Epithelial cell of proximal tubule (primary cell): ENCODE measurements around the gene HOXB3. TPM values are rescaled to one million over a fixed set of nuclear protein-coding genes. Genes with fewer than 3 reads are reported as not detected.
A peak's percentile ranks its signal among the peaks of the same experiment; 100 is the strongest.
"Not testable (repeated sequence)": the region's sequence is repeated elsewhere in the genome, so short reads cannot be mapped to it uniquely, and the experiment has no call there.

Experiments used
- DNase-seq: peaks from one replicate; pipeline ENCODE4 v3.0.0-alpha.2; 2011; ENCODE audit warnings: low read depth
- H3K4me3 ChIP-seq: 2 replicates; pipeline ENCODE4 v1.5.1; 2011; ENCODE audit warnings: low read depth, mild to moderate bottlenecking, low read length
- CTCF ChIP-seq: conservative IDR thresholded peaks from 2 replicates; pipeline ENCODE4 v1.5.1; 2012; ENCODE audit warnings: low read depth, mild to moderate bottlenecking, low read length
- total RNA-seq: library from RNA; depleted of rRNA; stranded (reverse); fragments of >200 nt; gene quantifications from 2 replicates; pipeline ENCODE4 v1.2.3, GENCODE V29; 2015

HOXB3 gene
- total RNA-seq, 1 donor from 2014 or later = 49.9 TPM

- no peak for TF ChIP-seq CTCF
- H3K4me3 ChIP-seq = no peak overlapping the region
- peak; percentile 65 for DNase-seq
Observed at GRCh38 chr17:48539177-48539576, 50.9 kb downstream of the HOXB3 start.

GRCh38 chr17:48537316-48537715, 52.7 kb downstream of the HOXB3 start:
- H3K4me3 ChIP-seq = no peak overlapping the region
- no peak for DNase-seq
- no peak for TF ChIP-seq CTCF

DNA sequence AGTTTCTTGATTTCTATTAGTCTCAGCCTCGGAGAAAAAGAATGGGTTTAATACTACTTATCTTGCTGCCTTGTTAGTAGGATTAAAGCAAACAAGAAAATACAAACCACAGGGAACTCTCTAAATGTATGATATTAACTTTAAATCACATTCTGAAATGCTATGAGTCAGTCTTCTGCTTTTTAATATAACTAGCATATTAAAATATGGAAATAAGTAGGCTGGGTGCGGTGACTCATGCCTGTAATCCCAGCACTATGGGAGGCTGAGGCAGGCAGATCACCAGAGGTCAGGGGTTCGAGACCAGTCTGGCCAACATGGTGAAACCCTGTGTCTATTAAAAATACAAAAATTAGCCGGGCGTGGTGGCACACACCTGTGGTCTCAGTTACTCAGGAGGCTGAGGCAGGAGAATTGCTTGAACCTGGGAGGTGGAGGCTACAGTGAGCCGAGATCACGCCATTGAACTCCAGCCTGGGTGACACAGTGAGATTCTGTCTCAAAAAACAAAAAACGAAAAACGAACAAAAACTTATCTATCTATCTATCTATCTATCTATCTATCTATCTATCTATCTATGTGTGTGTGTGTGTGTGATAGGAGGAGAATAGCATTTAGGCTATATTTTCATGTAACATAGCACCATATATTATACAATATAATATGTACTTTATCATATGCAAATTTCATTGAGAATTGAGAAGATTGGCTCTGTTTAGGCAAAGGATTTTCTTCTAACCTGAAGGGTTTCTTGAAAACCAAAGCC, 54.1 kb downstream of the HOXB3 start:
- DNase-seq = not testable (repeated sequence)

DNA sequence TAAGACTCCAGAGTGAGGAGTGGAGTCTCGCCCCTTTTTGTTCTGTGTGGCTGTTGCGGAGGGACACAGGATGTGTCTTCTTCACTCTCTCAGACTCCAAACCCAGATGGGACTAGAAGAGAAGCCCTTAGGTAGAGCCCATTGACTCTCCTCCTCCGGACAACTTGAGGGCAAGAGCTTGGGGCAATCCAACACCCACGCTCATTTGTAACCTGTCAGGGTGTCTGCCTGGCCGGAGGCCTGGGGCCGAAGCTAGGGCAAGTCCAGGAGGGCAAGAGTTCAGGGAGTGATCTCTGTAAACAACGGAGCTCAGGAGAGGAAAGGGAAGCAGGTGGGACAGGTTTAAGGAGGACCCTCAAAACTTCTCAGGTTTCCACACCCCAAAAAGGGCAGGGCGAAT, 57.8 kb downstream of the HOXB3 start:
- no peak for DNase-seq
- no peak overlapping the region for H3K4me3 ChIP-seq
- no peak for TF ChIP-seq CTCF

More for the DNA sequence above, 54.1 kb downstream of the HOXB3 start:
- not testable (repeated sequence) for H3K4me3 ChIP-seq

- DNase-seq = no peak
- no peak within 1 kb of the TSS for H3K4me3 ChIP-seq
- no peak for TF ChIP-seq CTCF
Observed at GRCh38 chr17:48530887-48531272, 59.2 kb downstream of the HOXB3 start, which contains the start of gene HOXB1. TSS of gene HOXB1 (minus strand) at chr17:48531011. CDS start at chr17:48530904, 107 bp downstream.

DNA sequence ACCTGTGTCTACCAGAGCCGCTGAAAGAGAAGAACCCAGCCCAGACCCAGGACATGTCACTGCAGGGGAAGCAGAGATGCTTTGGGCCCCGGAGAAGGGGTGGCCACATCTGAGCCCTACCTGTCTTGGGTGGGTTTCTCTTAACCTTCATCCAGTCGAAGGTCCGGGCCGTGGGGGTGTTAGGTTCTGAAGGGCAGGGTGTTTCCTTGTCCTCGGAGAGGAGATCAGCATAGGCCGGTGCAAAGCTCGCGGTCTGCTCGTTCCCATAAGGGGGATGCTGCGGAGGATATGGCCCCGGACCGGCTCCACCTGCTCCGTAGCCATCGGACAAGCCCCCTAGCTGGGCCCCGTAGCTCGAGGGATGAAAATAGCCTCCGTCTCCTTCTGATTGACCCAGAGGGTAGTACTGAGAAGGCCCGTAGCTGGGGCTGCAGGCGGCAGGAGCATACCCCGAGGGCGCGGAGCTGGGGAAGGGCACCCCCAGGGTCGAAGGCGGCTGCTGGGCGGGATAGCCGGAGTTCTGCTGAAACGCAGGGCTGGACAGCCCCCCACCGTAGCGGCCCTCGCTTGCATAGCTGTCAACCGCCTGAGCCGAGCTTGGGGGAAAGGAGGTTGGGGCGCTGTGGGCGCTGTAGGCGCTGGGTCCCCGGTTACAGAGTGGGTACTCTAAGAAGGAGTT, 59.7 kb downstream of the HOXB3 start:
- no peak overlapping the region for H3K4me3 ChIP-seq
- no peak for DNase-seq
- TF ChIP-seq CTCF = no peak

- DNase-seq = no peak
- no peak overlapping the region for H3K4me3 ChIP-seq
- no peak for TF ChIP-seq CTCF
Observed at GRCh38 chr17:48529683-48530009, 60.4 kb downstream of the HOXB3 start.
